Aorta (tissue), 5 donors: ENCODE data around the gene UCHL5. TPM values are rescaled to one million over a fixed set of nuclear protein-coding genes. Genes with fewer than 3 reads are reported as not detected.

Source experiments
- ATAC-seq: fragments of 200-7000 bp; cut with Tn5 transposase; one replicate; pipeline ENCODE4 v1.9.1; 2022; ENCODE audit warnings: moderate library complexity; ENCODE audit not compliant: low FRiP score
- DNase-seq, 2 donors: peaks; one replicate each; pipeline ENCODE4 v3.0.0-alpha.2; 2020
- H3K27ac ChIP-seq, 2 donors: one replicate each; pipeline ENCODE4 v1.5.1; 2013; ENCODE audit warnings: low read length in 2 of 2, mild to moderate bottlenecking in 2 of 2, moderate library complexity in 2 of 2, control low read depth in 1 of 2, inconsistent platforms in 1 of 2, low read depth in 1 of 2
- H3K27me3 ChIP-seq, 2 donors: one replicate each; pipeline ENCODE4 v1.6.1; 2013; ENCODE audit warnings: control low read depth in 1 of 2, low read length in 1 of 2, mild to moderate bottlenecking in 1 of 2, moderate library complexity in 1 of 2; ENCODE audit not compliant: insufficient read depth in 2 of 2, control insufficient read depth in 1 of 2
- H3K36me3 ChIP-seq, 2 donors: one replicate each; pipeline ENCODE4 v1.6.1; 2013; ENCODE audit warnings: control low read depth in 1 of 2, low read length in 1 of 2, mild to moderate bottlenecking in 1 of 2; ENCODE audit not compliant: insufficient read depth in 2 of 2, control insufficient read depth in 1 of 2
- H3K4me1 ChIP-seq, 2 donors: one replicate each; pipeline ENCODE4 v1.6.1; 2013; ENCODE audit warnings: low read length in 2 of 2, control low read depth in 1 of 2, mild to moderate bottlenecking in 1 of 2, moderate library complexity in 1 of 2; ENCODE audit not compliant: insufficient read depth in 2 of 2, control insufficient read depth in 1 of 2
- H3K4me3 ChIP-seq, 2 donors: one replicate each; pipeline ENCODE4 v1.5.1; 2013; ENCODE audit warnings: low read length in 2 of 2, control low read depth in 1 of 2, mild to moderate bottlenecking in 1 of 2
- H3K9me3 ChIP-seq: one replicate; pipeline ENCODE4 v1.6.1; 2013; ENCODE audit warnings: mild to moderate bottlenecking, low read length; ENCODE audit not compliant: control insufficient read depth
- WGBS, 2 donors: extraction: QIAGEN DNeasy Blood & Tissue Kit; methylation state at CpG; one replicate each; pipeline ENCODE4 v1.1.7; 2013; 5-methylcytosine and 5-hydroxymethylcytosine counted together
- intact Hi-C, 2 donors: fragments of 100-400 bp; cut with DNase I; formaldehyde crosslinking; loops; one replicate each; pipeline versions ENCODE4 v1.14.2 to v1.15.0; 2022
- polyA plus RNA-seq, 2 donors: library from polyadenylated mRNA; stranded (reverse); fragments of 200-250 nt; gene quantifications; one replicate each; pipeline ENCODE4 v1.2.3, GENCODE V29; 2013
- total RNA-seq, 2 donors: library from RNA; stranded (reverse); fragmentation: NEBNext Ultra II Directional; extraction: Animal tissue kit (Norgen Biotek cat#: 25700); gene quantifications; one replicate each; pipeline ENCODE4 v1.2.1, GENCODE V29; 2021
- donor health status: healthy with polysubstance abuse.
- donor health status: Bipolar disorder and iron deficiency.
- donor health status: DM: no; HTN: no; CAD: no.
- donor health status: DM: no; HTN: no; CAD: no.
- donor health status: DM: yes; HTN: yes; CAD: no.

The UCHL5 gene
- total and polyA plus RNA-seq, 4 donors, result 10.5 to 29.7 (median 22.1) TPM

DNA sequence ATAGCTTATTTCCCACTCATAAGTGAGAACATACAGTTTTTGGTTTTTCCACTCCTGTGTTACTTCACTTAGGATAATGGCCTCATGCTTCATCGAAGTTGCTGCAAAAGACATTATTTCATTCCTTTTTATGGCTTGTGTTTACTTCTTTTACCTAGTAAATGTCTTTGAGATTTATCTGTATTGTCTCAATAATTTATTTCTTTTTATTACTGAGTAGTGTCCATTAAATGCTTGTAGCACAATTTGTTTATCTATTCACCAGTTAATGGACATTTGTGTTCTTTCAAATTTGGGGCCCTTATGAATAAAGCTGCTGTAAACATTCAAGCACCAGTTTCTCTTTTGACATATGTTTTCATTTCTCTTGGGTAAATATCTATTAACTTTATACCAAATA, 86.0 kb downstream of the UCHL5 start:
- Histone ChIP-seq H3K4me1 (no peaks in the 10 kb centered on the region), H3K36me3 (no peaks in the 10 kb centered on the region), H3K4me3 (no peak overlapping the region), H3K27ac (no peak overlapping the region), H3K9me3 (no peaks in the 10 kb centered on the region), H3K27me3 (no peaks in the 10 kb centered on the region)
- 92 to 93% methylated on average over 1 of the region's 1 CpG for WGBS, 2 donors
- DNase-seq (no peak), ATAC-seq (no peak)
- intact Hi-C loops, result no loop called here

DNA sequence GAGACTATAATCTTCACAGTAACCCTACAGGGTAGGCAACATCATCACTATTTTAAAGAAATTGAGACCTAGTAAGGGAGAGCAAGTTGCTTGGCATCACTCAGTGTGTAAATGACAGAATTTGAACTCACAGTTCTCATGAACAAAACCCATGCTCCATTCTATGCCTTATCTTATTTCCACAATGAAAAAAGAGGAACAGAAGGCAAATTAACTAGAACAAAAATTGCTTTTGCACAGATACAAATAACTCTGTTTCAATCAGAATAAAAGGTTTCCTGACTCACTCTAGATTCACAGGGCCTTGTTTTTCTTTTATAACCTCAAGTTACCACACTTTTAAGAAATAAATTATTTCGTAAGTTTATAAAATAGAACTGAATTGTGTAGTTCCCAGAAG, 90.1 kb downstream of the UCHL5 start:
- no peak for DNase-seq
- Histone ChIP-seq H3K27me3 (no peaks in the 10 kb centered on the region), H3K9me3 (peaks cover 1% of the 10 kb centered on the region), H3K4me3 (no peak overlapping the region), H3K36me3 (no peaks in the 10 kb centered on the region), H3K27ac (no peak overlapping the region), H3K4me1 (no peaks in the 10 kb centered on the region)
- WGBS, 2 donors, result 87 to 91% methylated on average over 1 of the region's 1 CpG
- intact Hi-C loops, result no loop called here
- ATAC-seq, result no peak

DNA sequence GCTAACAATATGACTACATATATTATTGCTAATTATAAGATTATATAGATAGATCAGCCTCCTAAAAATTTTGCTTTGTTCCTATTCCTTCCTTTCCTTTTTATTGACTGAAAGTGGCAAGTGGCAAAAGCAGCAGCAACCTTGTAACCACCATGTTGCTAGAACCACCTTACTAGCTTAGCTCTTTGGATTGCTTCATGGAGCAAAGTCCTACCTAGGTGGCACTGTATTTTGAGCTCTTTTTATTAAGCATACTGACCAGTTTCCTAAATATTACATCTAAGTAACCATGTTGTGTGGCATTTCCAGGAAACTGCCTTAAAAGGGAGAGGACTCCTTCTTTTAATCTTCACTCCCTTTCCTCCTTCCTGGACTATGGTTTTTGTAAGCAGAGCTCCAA, 90.8 kb downstream of the UCHL5 start:
- intact Hi-C loops, result no loop called here
- DNase-seq, result no peak
- H3K4me1 ChIP-seq, result no peaks in the 10 kb centered on the region
- H3K4me3 ChIP-seq, result no peak overlapping the region
- no peak for ATAC-seq
- no peaks in the 10 kb centered on the region for H3K27me3 ChIP-seq
- H3K36me3 ChIP-seq, result no peaks in the 10 kb centered on the region
- peaks cover 1% of the 10 kb centered on the region for H3K9me3 ChIP-seq
- no peak overlapping the region for H3K27ac ChIP-seq

DNA sequence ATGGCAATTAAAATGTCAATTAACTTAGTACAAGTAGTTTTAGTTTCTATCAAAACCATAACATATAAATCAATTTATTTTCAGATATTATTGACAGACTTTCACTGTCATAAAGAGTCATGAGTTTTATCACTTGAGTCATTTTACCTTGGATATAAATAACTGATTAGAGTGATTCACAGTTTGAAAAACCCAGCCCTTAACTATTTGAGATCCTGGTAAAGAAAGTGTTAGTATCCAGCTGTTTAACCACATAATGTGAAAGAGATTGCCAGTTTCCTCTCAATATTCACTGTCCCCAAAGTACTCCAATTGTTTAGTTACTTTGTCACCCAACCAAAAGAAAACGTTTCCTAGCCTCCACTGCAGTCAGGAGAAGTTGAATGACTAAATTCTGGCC, 91.3 kb downstream of the UCHL5 start:
- H3K27ac ChIP-seq, result no peak overlapping the region
- H3K4me1 ChIP-seq, result no peaks in the 10 kb centered on the region
- no peaks in the 10 kb centered on the region for H3K27me3 ChIP-seq
- H3K4me3 ChIP-seq, result no peak overlapping the region
- 7 to 21% methylated on average over 1 of the region's 1 CpG for WGBS, 2 donors
- DNase-seq (no peak), ATAC-seq (no peak)
- intact Hi-C loops, result no loop called here
- peaks cover 1% of the 10 kb centered on the region for H3K9me3 ChIP-seq
- no peaks in the 10 kb centered on the region for H3K36me3 ChIP-seq

DNA sequence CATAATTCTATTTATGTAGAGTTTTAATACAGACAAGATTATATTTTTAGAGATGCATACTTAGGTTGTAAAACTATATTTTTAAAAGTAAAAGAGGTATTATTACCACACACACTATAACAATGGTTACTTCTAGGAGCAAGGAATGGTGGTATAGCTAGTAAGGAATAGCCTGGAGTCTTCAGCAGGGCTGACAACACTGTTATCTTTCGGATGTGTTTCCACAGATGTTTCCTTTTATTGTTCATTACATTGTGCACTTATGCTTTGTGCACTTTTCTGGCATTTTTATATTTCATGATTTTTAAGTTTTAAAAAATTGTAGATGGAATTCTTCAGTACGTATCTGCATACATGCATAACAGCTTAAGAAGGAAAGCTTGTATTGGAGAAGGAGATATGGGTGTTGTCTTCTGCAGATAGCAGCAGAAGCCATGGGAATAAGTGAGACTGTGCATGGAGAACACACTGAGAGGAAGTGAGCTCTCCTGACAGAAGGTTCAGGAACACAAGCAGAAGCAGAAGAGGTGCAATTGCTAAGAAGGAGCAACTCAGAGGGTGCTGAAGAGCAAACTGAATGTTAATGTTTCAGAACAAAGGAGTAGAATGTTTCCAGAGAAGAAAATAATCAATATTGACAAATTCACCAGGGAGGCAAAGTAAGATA, 91.8 kb downstream of the UCHL5 start:
- Histone ChIP-seq H3K27me3 (no peaks in the 10 kb centered on the region), H3K9me3 (peaks cover 1% of the 10 kb centered on the region), H3K4me3 (no peak overlapping the region), H3K27ac (no peak overlapping the region), H3K4me1 (no peaks in the 10 kb centered on the region), H3K36me3 (no peaks in the 10 kb centered on the region)
- intact Hi-C loops, result no loop called here
- no peak for DNase-seq
- ATAC-seq, result no peak
- 86 to 89% methylated on average over 2 of the region's 2 CpGs for WGBS, 2 donors

DNA sequence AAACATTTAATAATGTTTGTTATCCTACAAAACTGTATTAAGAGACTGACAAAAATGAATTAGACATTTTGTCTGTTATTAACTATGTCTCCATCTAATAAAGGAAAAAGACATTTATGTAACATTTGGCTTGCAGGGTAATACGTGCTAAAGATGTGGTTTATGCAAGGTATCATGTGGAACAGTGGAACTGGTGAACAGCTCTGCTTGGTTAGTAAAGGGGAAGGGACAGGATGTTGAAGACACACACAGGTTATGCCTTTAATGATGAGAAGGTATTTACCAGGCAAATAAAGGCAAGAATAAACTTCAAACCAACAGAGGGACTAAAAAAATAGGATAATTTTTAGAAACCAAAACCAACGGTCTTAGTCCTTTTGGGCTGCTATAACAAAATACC, 93.1 kb downstream of the UCHL5 start:
- ATAC-seq (no peak), DNase-seq (no peak)
- Histone ChIP-seq H3K27ac (no peak overlapping the region), H3K36me3 (no peaks in the 10 kb centered on the region), H3K27me3 (no peaks in the 10 kb centered on the region), H3K9me3 (peaks cover 1% of the 10 kb centered on the region), H3K4me1 (no peaks in the 10 kb centered on the region), H3K4me3 (no peak overlapping the region)
- intact Hi-C loops, result no loop called here
- WGBS, 2 donors, result 89 to 92% methylated on average over 2 of the region's 2 CpGs

DNA sequence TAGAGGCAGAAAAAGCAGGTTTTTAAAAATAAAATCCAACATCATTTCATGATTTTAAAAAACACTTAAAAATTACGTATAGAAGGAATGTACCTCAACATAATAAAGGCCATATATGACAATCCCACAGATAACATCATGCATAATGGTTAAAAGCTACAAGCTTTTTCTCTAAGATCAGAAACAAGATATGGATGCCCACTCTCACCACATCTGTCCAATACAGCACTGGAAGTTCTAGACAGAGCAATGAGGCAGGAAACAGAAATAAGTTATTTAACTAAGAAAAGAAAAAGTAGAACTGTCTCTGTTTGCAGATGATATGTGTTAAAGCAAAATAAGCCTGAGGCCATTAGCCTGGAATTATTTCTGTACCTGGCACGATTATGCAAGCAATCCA, 96.3 kb downstream of the UCHL5 start:
- intact Hi-C loops, result no loop called here

More for the DNA sequence above, 96.3 kb downstream of the UCHL5 start:
- no peak for ATAC-seq
- WGBS, 2 donors, result 86% methylated on average over 2 of the region's 2 CpGs
- H3K9me3 ChIP-seq, result peaks cover 1% of the 10 kb centered on the region
- H3K27me3 ChIP-seq, result no peaks in the 10 kb centered on the region
- no peak overlapping the region for H3K27ac ChIP-seq
- H3K36me3 ChIP-seq, result no peaks in the 10 kb centered on the region
- no peaks in the 10 kb centered on the region for H3K4me1 ChIP-seq
- H3K4me3 ChIP-seq, result no peak overlapping the region
- DNase-seq, result no peak

Other genes starting within 250 kb of the UCHL5 start
- 10 to 100 TPM; 62.9 to 71.7 TPM for gene RO60, start 252 bp upstream of the UCHL5 start, total RNA-seq
- 1 to 10 TPM; 6.4 to 8.0 TPM for gene RO60, start 252 bp upstream of the UCHL5 start, polyA plus RNA-seq
- 10 to 100 TPM; 13.4 to 14.4 TPM for gene GLRX2, start 46.1 kb upstream of the UCHL5 start, total RNA-seq
- gene GLRX2, start 46.1 kb upstream of the UCHL5 start, polyA plus RNA-seq, result 10 to 100 TPM; 14.8 to 30.8 TPM
- 10 to 100 TPM; 76.2 to 76.5 TPM for gene CDC73, start 62.7 kb upstream of the UCHL5 start, total RNA-seq
- 10 to 100 TPM; 10.7 to 30.2 TPM for gene CDC73, start 62.7 kb upstream of the UCHL5 start, polyA plus RNA-seq
- under 1 TPM; 0.16 to 0.51 TPM for gene B3GALT2, start 127.3 kb upstream of the UCHL5 start, total RNA-seq
- under 1 TPM; 0.28 to 0.50 TPM for gene B3GALT2, start 127.3 kb upstream of the UCHL5 start, polyA plus RNA-seq